NCI-H2081 (cell line): ENCODE data around the gene SLC50A1.

Experiments used
- DNase-seq, 2 experiments: peaks; one replicate each; lab custom pipeline; 2025; lab: John Stamatoyannopoulos, UW

The SLC50A1 gene

DNA sequence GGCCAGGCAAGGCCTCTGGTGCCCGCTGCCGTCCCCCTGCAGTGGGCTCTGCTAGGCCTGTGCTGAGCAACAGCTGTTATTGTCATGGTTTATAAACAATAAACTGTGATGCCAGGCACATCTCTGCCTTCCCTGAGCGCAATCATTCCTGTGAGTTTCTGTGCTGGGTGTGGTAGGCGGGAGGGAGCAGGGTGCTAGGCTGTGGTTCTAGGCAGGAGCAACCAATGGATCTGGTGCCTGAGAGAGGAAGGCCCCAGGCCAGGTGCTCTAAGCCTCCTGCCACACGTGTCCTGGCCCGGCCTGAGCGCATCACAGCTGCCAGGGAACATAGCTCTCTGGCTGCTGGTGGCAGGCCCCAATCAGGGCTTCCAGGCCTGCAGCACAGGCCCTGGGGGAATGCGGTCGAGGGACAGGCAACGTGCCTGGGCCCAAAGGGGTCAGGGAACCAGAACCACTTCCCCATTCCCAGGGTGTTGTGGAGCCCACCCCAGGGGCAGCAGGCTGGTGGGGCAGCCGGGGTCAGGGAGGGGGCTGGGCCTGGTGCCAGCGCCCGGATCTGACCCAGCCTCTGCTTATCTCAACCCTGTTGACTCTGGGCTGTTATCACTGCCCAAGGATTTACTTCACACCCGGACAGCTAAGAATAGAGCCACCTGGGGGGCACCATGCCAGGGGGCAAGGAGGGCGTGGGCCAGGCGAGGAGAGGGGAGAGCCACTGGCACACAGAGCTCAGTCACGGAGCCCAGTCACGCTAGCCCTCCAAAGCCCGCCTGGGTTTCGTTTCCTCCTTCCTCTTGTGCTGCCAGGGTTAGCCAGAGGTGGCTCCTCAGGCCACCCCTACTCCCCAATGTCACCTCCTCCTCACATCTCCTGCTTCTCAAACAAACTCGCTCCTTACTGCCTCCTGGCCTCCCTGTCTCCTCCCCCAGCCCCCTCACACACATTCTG is 49.5 kb downstream of the SLC50A1 start:
- no peak for DNase-seq

DNA sequence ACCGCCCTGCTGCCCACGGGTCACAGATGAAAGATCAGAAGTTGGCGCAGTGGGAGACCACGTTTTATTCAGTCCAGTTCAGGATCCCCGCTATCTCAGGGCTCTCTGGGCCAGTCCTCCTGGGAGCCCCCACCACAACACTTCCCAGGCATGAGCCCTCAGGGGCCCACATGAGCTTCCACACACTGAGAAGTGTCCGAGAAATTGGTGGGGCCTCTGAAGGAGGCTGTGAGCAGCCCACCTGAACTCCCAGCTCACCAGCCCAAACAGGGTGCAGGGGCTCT is 50.1 kb downstream of the SLC50A1 start:
- no peak for DNase-seq

DNA sequence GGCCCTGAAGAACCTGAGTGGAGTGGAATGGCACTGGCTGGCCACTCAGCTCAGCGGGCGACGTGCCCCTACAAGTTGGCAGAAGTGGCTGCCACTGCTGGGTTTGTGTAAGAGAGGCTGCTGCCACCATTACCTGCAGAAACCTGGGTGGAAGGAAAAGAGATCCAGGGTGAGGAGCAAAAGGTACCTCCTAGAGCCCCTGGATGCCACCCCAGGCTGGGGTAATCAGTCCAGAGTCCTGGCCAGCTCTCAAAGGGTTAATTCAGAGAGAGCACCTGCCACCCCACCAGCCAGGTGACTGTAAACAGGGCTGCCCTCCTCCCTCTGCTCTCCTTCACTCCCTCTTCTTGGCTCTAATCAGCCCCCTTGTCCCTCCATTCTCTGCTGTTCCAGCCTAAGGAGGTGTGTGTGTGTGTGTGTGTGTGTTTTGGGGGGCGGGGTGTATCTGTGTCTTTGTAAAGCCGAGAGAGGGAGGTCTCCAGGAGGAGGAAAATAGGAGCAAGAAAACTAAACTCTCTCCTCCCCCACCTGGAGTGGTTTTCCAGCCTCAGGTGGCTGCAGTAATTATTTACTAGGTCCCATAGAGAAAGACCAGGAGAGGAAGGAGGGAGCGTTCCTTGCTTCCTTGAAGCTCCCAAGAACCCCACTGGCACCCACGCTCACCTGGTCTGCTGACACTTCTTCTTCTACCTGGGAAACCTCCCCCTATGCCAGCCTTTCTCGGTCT is 50.6 kb downstream of the SLC50A1 start:
- no peak for DNase-seq

DNA sequence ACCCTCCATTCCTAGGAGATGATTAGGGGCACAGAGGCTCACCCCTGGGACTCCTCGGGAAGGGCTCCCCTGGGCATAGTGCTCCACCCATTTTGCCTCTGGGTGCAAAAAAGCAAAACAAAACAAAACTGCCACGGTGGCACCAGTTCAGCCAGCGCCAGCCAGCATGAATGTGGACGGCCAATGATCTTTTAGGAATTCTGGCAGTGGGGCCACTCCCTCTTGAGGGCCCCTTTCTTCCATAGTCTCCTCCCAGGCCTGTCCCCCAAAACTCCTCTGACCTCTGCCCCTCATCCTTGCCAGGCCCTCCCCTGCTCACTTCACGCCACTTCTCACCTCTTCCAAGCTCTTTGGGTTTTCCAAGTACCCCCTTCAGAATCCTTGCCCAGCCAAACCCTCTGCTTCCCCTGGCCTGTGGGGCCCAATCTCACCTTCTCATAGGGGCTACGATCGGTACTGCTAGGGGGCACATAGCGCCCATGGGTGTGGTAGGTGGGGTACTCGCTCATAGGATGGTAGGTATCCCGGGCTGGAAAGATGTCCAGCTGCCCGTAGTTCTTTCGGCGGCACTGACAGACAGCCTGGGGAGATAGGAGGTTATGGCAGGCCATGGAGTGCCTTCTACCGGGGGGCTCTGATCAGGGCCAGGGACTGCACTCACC is 51.3 kb downstream of the SLC50A1 start:
- no peak for DNase-seq

DNA sequence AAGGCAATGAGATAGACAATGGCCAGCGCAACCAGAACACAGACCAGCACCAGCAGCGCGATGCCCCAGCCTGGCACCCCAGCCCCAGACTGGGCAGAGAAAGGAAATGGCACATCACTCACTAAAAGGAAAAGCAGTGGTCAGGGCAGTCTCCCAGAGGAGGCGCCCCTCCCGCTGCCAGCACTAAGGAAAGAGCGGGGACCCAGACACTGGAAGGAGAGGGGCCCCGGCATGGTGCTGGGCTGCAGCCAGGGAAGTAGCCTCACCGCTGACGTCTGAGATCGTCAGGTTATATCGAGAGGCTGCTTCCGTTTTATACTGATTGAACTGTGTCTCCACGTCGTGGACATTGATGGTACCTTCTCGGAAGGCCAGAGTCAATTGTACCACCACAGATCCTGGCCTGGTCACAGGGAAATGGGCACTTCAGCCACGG is 51.8 kb downstream of the SLC50A1 start:
- DNase-seq: no peak

DNA sequence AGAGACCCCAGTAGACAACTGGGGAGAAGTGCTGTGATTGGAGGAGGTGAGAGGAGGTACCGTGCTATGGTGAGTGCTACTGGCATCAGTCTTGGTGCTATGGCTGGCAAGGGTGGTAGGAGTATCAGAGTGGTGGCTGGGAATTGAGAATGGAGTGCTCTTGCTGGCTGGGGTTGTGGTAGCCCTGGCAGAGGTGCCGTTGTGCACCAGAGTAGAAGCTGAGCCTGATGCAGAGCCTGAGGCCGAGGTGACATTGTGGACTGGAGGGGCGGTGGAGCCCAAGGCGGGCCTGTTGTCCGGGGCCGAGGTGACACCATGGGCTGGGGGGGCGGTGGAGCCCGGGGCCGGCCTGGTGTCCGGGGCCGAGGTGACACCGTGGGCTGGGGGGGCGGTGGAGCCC is 52.6 kb downstream of the SLC50A1 start:
- DNase-seq: no peak
